ENCODE measurements around the gene PTPRN2.
"Not testable (repeated sequence)": the region's sequence is repeated elsewhere in the genome, so short reads cannot be mapped to it uniquely, and the experiment has no call there.

Gene PTPRN2

GRCh38 chr7:158264881-158265742 lies 322.5 kb downstream of the PTPRN2 start:
- DNase-seq (ENCODE audit: low spot score), result no peak

GRCh38 chr7:158263964-158264748 lies 323.5 kb downstream of the PTPRN2 start:
- DNase-seq (ENCODE audit: low spot score), result no peak

- no peak for DNase-seq (ENCODE audit: low spot score)
Observed at GRCh38 chr7:158263110-158263963, 324.3 kb downstream of the PTPRN2 start.

GRCh38 chr7:158262284-158263109 lies 325.1 kb downstream of the PTPRN2 start:
- no peak for DNase-seq (ENCODE audit: low spot score)

GRCh38 chr7:158261362-158262235 lies 326.0 kb downstream of the PTPRN2 start:
- no peak for DNase-seq (ENCODE audit: low spot score)

- no peak for DNase-seq (ENCODE audit: low spot score)
Observed at GRCh38 chr7:158260567-158261361, 326.9 kb downstream of the PTPRN2 start.

- no peak for DNase-seq (ENCODE audit: low spot score)
Observed at GRCh38 chr7:158259671-158260418, 327.8 kb downstream of the PTPRN2 start.

- no peak for DNase-seq (ENCODE audit: low spot score)
Observed at GRCh38 chr7:158259141-158259540, 328.5 kb downstream of the PTPRN2 start.

GRCh38 chr7:158258411-158259130 lies 329.1 kb downstream of the PTPRN2 start:
- DNase-seq (ENCODE audit: low spot score), result no peak

- no peak for DNase-seq (ENCODE audit: low spot score)
Observed at GRCh38 chr7:158257516-158258410, 329.9 kb downstream of the PTPRN2 start.

GRCh38 chr7:158257001-158257400 lies 330.6 kb downstream of the PTPRN2 start:
- DNase-seq (ENCODE audit: low spot score), result no peak

GRCh38 chr7:158256091-158256816 lies 331.4 kb downstream of the PTPRN2 start:
- no peak for DNase-seq (ENCODE audit: low spot score)

GRCh38 chr7:158255558-158255957 lies 332.1 kb downstream of the PTPRN2 start:
- no peak for DNase-seq (ENCODE audit: low spot score)

GRCh38 chr7:158255156-158255555 lies 332.5 kb downstream of the PTPRN2 start:
- DNase-seq (ENCODE audit: low spot score), result no peak

GRCh38 chr7:158253670-158254045 lies 334.0 kb downstream of the PTPRN2 start:
- not testable (repeated sequence) for DNase-seq (ENCODE audit: low spot score)

Measured in hematopoietic multipotent progenitor cell treated with erythropoietin and hydrocortisone succinate and interleukin-3 and kit ligand, for 15 days (in vitro differentiated cells).